Erythroblast (primary cell): ENCODE data around the gene RIOK3.

Source experiments
- GATA1 ChIP-seq: IDR thresholded peaks from 2 replicates; pipeline ENCODE4 v1.6.1; 2011; ENCODE audit warnings: low read depth, mild to moderate bottlenecking, control low read depth, low read length, moderate library complexity
- POLR2A ChIP-seq: IDR thresholded peaks from 2 replicates; pipeline ENCODE4 v1.6.1; 2011; ENCODE audit warnings: mild to moderate bottlenecking, low read length

DNA sequence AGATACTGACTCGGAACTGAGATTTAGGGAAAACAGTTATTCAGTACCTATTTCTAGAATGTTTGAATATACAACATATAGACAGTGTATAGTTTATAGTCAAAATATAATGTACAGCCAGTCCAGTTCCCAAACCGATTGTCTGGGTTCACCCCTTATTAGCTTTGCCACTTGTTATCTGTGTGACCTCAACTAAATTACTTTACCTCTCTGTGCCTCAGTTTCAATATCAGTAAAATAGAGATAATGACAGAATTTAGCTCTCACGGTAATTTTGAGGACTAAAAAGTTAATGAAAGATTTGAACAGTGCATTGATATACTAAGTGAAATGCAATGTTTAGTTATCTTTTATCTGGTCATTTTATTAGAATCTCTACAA lies 750 bp upstream of the RIOK3 start:
- TF ChIP-seq POLR2A (no peak), GATA1 (no peak)
